DND-41 (cell line): ENCODE data around the gene RNF43.

Source experiments
- ATAC-seq: fragments of 200-7000 bp; cut with Tn5 transposase; 3 replicates; pipeline ENCODE4 v1.9.1; 2021; ENCODE audit warnings: low read depth; ENCODE audit not compliant: insufficient read depth
- DNase-seq: peaks from one replicate; pipeline ENCODE4 v3.0.0-alpha.2; 2020
- H2AFZ ChIP-seq: 2 replicates; pipeline ENCODE4 v1.6.0; 2012; ENCODE audit warnings: low read depth, low read length
- H3K27ac ChIP-seq: 2 replicates; pipeline ENCODE4 v1.5.1; 2012; ENCODE audit warnings: low read length, inconsistent platforms
- H3K27me3 ChIP-seq: fragments of 200-600 bp; sonication (generic); 2 replicates; pipeline ENCODE4 v1.6.0; 2012; ENCODE audit warnings: low read length, mild to moderate bottlenecking, inconsistent platforms; ENCODE audit not compliant: insufficient read depth, poor library complexity
- H3K36me3 ChIP-seq: 2 replicates; pipeline ENCODE4 v1.5.1; 2012; ENCODE audit warnings: low read length, inconsistent platforms; ENCODE audit not compliant: insufficient read depth
- H3K4me1 ChIP-seq: 2 replicates; pipeline ENCODE4 v1.5.1; 2012; ENCODE audit warnings: mild to moderate bottlenecking, low read length; ENCODE audit not compliant: insufficient read depth
- H3K4me2 ChIP-seq: 2 replicates; pipeline ENCODE4 v1.6.0; 2012; ENCODE audit warnings: mild to moderate bottlenecking, moderate library complexity, low read length, inconsistent platforms; ENCODE audit not compliant: insufficient read depth
- H3K4me3 ChIP-seq, 2 experiments: fragments of 200-600 bp in 1 of 2; shearing (Covaris generic) in 1 of 2; 2 replicates each; pipeline ENCODE4 v1.5.1; 2012 to 2016; ENCODE audit warnings: inconsistent platforms in 2 of 2, low read length in 2 of 2, mild to moderate bottlenecking in 2 of 2, low read depth in 1 of 2, moderate library complexity in 1 of 2
- H3K79me2 ChIP-seq: 2 replicates; pipeline ENCODE4 v1.6.0; 2012; ENCODE audit warnings: low read length, inconsistent platforms; ENCODE audit not compliant: insufficient read depth
- H3K9ac ChIP-seq: 2 replicates; pipeline ENCODE4 v1.6.0; 2012; ENCODE audit warnings: low read depth, mild to moderate bottlenecking, inconsistent platforms, low read length, moderate library complexity
- H3K9me3 ChIP-seq: 2 replicates; pipeline ENCODE4 v1.5.1; 2012; ENCODE audit warnings: low read length, moderate library complexity, mild to moderate bottlenecking, inconsistent platforms; ENCODE audit not compliant: insufficient read depth, severe bottlenecking
- H4K20me1 ChIP-seq: 2 replicates; pipeline ENCODE4 v1.6.0; 2012; ENCODE audit warnings: low read length; ENCODE audit not compliant: insufficient read depth
- EZH2 ChIP-seq: IDR thresholded peaks from 3 replicates; pipeline ENCODE4 v1.6.1; 2012; ENCODE audit warnings: borderline replicate concordance, low read depth, mild to moderate bottlenecking, moderate library complexity, low read length, inconsistent platforms; ENCODE audit not compliant: severe bottlenecking
- TF ChIP-seq, protein P1 (sequence below): IDR thresholded peaks from 2 replicates; pipeline ENCODE4 v1.5.1; 2012; ENCODE audit warnings: borderline replicate concordance, low read length, moderate library complexity, mild to moderate bottlenecking; ENCODE audit not compliant: poor library complexity, severe bottlenecking; ENCODE audit errors: extremely low read depth

The RNF43 gene

DNA sequence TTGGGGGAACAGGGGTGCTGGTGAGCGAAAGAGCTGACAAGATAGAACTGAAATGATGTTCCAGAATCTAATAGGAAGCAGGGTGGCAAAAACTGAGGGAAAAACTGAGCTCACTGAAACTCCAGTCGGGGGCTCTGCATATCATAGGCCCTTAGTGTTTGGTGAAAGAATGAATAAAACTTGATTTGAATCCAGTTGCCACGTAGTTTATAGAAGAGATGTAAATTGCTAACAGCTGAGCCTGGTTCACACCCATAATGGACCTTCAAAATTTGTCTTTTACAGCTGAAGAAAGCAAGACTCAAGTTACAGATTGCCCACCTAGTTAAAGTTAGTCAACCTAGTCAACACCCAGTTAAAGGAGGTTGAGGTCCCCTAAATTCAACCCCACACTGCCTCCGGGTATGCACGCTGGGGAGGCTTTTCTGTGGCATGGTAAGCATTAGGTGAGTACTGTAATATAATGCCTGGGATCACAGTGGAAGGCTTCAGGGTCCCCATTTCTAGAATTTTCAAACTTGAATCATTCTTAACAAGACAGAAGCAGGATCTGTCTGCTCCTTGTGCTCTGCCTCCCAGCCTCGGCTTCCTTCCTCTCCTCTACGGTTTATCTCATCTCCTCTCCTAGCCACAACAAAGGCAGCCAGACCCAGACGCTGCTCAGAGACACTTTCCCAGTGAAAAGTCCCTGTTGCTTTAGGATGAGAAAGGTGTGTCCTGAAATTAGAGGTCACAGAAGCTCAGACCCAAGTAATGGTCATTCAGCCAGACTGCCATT is 38.4 kb downstream of the RNF43 start:
- H3K36me3 ChIP-seq = no peaks in the 10 kb centered on the region
- H3K9ac ChIP-seq = peak overlapping the region; percentile 32
- H3K27ac ChIP-seq = peak overlapping the region; percentile 73
- peak overlapping the region; percentile 45 for H3K4me2 ChIP-seq
- H2AFZ ChIP-seq = peak overlapping the region; percentile 51; the same call in 1 of the 2 replicates
- DNase-seq (peak; percentile 67), ATAC-seq (peak; percentile 89)
- no peaks in the 10 kb centered on the region for H3K9me3 ChIP-seq
- peak overlapping the region in 1 of 2 experiments; percentile 28; a peak in 1 of 4 replicates for H3K4me3 ChIP-seq
- H3K79me2 ChIP-seq = no peaks in the 10 kb centered on the region
- no peaks in the 10 kb centered on the region for H4K20me1 ChIP-seq
- H3K4me1 ChIP-seq = peaks cover 34% of the 10 kb centered on the region
- TF ChIP-seq, protein P1, sequence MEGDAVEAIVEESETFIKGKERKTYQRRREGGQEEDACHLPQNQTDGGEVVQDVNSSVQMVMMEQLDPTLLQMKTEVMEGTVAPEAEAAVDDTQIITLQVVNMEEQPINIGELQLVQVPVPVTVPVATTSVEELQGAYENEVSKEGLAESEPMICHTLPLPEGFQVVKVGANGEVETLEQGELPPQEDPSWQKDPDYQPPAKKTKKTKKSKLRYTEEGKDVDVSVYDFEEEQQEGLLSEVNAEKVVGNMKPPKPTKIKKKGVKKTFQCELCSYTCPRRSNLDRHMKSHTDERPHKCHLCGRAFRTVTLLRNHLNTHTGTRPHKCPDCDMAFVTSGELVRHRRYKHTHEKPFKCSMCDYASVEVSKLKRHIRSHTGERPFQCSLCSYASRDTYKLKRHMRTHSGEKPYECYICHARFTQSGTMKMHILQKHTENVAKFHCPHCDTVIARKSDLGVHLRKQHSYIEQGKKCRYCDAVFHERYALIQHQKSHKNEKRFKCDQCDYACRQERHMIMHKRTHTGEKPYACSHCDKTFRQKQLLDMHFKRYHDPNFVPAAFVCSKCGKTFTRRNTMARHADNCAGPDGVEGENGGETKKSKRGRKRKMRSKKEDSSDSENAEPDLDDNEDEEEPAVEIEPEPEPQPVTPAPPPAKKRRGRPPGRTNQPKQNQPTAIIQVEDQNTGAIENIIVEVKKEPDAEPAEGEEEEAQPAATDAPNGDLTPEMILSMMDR = no peak
- no peak for TF ChIP-seq EZH2
- H3K27me3 ChIP-seq = no peaks in the 10 kb centered on the region

- Histone ChIP-seq H3K4me1 (peaks cover 34% of the 10 kb centered on the region), H3K36me3 (no peaks in the 10 kb centered on the region), H3K9me3 (no peaks in the 10 kb centered on the region), H2AFZ (no peak overlapping the region), H3K27ac (no peak overlapping the region), H4K20me1 (no peaks in the 10 kb centered on the region), H3K4me2 (no peak overlapping the region), H3K4me3 (no peak overlapping the region), H3K79me2 (no peaks in the 10 kb centered on the region), H3K9ac (no peak overlapping the region), H3K27me3 (no peaks in the 10 kb centered on the region)
- no peak for ATAC-seq
- no peak for DNase-seq
- TF ChIP-seq EZH2 = no peak
- TF ChIP-seq, protein P1 = no peak
Measured at GRCh38 chr17:58377661-58378060, 39.7 kb downstream of the RNF43 start.

DNA sequence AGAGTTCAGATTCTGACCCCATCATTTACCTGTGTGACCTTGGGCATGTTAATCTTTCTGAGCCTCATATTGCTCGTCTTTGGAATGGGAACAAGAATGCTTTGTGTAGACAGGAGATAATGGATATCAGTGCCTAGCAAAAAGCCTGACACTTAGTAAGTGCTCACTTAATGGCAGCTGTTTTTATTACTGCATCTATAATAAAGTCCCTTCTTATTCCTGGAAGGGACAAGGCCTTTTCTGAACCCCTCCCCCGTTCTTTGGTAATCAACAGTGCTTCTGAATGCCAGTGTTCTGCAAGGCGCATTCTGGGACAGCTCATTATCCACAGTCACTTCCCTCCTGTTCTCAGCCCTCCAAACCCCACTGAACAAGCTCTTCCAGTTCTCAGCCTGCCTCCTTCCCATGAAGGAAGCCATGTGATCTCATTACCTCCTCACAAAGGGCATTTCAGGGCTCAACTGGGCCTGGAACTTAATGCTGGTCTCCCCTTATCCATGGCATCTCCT is 40.2 kb downstream of the RNF43 start:
- no peaks in the 10 kb centered on the region for H3K27me3 ChIP-seq
- no peak overlapping the region for H3K4me3 ChIP-seq
- no peak overlapping the region for H3K9ac ChIP-seq
- H3K4me2 ChIP-seq = no peak overlapping the region
- H3K79me2 ChIP-seq = no peaks in the 10 kb centered on the region
- DNase-seq (no peak), ATAC-seq (no peak)
- peaks cover 30% of the 10 kb centered on the region for H3K4me1 ChIP-seq
- no peaks in the 10 kb centered on the region for H4K20me1 ChIP-seq
- no peaks in the 10 kb centered on the region for H3K9me3 ChIP-seq
- no peak overlapping the region for H2AFZ ChIP-seq
- no peak overlapping the region for H3K27ac ChIP-seq
- H3K36me3 ChIP-seq = no peaks in the 10 kb centered on the region
- no peak for TF ChIP-seq EZH2
- TF ChIP-seq, protein P1 = no peak
